ENCODE results near the gene KRT32.

The KRT32 gene

DNA sequence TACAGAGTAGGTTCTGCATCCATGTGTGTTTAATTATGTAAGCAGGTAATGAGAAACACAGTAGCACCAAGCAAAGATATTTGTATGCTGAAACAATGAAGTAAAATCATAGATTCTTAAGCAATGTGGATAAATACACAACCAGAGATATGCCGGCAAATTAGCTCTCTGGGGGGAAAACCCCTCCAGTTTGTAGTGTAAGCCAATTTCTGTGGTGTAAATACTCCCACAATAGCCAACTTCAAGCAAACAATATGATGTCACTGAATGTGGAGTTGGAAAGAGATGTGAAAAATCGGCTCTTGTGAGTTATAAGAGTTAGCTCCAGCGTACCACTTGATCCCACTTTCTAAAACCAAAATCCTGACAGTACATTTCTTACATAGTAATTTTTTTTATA lies 22.5 kb downstream of the KRT32 start:
- H3K27me3 Mint-ChIP-seq (ENCODE audit: low read depth, poor library complexity), result peaks cover 8% of the 10 kb centered on the region
- DNase-seq, result no peak
- TF ChIP-seq, protein P1, sequence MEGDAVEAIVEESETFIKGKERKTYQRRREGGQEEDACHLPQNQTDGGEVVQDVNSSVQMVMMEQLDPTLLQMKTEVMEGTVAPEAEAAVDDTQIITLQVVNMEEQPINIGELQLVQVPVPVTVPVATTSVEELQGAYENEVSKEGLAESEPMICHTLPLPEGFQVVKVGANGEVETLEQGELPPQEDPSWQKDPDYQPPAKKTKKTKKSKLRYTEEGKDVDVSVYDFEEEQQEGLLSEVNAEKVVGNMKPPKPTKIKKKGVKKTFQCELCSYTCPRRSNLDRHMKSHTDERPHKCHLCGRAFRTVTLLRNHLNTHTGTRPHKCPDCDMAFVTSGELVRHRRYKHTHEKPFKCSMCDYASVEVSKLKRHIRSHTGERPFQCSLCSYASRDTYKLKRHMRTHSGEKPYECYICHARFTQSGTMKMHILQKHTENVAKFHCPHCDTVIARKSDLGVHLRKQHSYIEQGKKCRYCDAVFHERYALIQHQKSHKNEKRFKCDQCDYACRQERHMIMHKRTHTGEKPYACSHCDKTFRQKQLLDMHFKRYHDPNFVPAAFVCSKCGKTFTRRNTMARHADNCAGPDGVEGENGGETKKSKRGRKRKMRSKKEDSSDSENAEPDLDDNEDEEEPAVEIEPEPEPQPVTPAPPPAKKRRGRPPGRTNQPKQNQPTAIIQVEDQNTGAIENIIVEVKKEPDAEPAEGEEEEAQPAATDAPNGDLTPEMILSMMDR (IDR thresholded peaks at IDR 0.05), result no peak
- H3K4me3 Mint-ChIP-seq, result no peak overlapping the region
- H3K36me3 Mint-ChIP-seq (ENCODE audit: low read depth), result no peaks in the 10 kb centered on the region
- no peaks in the 10 kb centered on the region for H3K9me3 Mint-ChIP-seq
- no peak overlapping the region for H3K27ac Mint-ChIP-seq
- no peaks in the 10 kb centered on the region for H3K4me1 Mint-ChIP-seq

DNA sequence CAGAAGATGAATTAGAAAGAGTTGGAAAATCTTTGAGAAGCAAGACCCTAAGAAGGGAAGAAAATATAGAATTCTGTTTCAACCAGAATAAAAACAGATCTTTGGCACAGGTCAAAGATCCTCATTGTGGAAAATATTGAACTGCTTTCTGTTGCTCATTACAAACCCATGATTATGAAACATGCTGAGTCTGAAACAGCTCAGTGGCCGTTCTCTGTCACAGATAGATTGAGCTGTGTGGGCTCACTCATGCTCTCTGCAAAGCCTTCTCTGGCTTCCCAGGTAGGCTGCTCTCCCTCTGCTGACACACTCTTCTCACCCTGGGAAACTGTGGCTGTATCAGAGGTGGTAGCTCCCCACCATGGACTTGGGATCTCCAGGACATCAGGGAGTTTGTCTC lies 23.0 kb downstream of the KRT32 start:
- H3K27ac Mint-ChIP-seq, result no peak overlapping the region

DNA sequence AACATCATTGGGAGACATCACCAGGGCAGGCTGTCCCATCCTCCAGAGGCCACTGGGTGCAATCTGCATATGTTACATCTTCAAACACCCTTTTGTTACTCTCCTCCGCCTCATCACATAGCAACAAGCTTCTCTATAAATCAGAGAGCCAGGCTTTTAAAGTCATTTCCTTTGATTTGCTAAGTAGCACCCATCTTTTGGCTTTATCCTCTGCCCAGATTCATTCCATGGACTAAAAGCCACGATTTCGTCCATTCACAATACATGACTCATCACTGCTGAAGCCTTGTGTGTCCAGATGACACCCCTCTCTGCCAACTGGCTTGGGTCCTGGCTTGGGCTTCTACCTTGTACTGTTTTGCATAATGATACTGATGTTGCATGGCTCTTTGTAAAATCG lies 24.4 kb downstream of the KRT32 start:
- no peak for DNase-seq
- Mint-ChIP-seq H3K9me3 (no peaks in the 10 kb centered on the region), H3K27ac (no peak overlapping the region), H3K4me1 (no peaks in the 10 kb centered on the region), H3K27me3 (ENCODE audit: low read depth, poor library complexity) (peaks cover 4% of the 10 kb centered on the region), H3K4me3 (no peak overlapping the region), H3K36me3 (ENCODE audit: low read depth) (no peaks in the 10 kb centered on the region)
- TF ChIP-seq, protein P1 (IDR thresholded peaks at IDR 0.05), result no peak

More for the DNA sequence above, 23.0 kb downstream of the KRT32 start:
- no peaks in the 10 kb centered on the region for H3K4me1 Mint-ChIP-seq
- H3K36me3 Mint-ChIP-seq (ENCODE audit: low read depth), result no peaks in the 10 kb centered on the region
- no peak overlapping the region for H3K4me3 Mint-ChIP-seq
- H3K27me3 Mint-ChIP-seq (ENCODE audit: low read depth, poor library complexity), result peaks cover 4% of the 10 kb centered on the region
- TF ChIP-seq, protein P1 (IDR thresholded peaks at IDR 0.05), result no peak
- DNase-seq, result no peak
- no peaks in the 10 kb centered on the region for H3K9me3 Mint-ChIP-seq

DNA sequence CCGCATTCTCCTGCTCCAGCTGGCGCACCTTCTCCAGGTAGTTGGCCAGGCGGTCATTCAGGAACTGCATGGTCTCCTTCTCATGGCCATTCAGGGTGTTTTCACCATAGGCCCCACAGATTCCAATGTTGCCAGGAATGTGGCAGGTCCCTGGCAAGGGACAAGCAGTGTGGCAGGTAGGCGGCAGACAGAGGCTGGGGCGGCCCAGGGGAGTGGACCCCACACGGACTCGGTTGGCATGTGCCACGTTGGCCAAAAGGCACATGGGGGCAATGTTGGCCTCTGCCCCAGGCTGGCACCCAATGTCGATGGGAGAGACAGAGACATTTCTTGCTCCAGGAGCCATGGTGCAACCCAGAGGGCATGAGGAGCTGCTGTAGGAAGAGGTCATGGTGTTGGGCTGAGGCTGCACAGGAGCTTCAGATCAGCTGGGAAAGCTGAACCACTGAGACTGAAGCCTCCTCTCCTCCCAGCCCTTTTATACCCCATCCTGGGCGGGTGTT lies 26.6 kb downstream of the KRT32 start, which contains the start of gene KRT38:
Gene KRT38, minus strand, starts transcription at position 453 of the 503 bp plus-strand sequence. Its CDS starts 62 bp downstream, at position 391.
- Mint-ChIP-seq H3K9me3 (no peaks in the 10 kb centered on the region), H3K36me3 (ENCODE audit: low read depth) (no peaks in the 10 kb centered on the region), H3K4me3 (no peak within 1 kb of the TSS), H3K27ac (no peak within 1 kb of the TSS), H3K27me3 (ENCODE audit: low read depth, poor library complexity) (peaks cover 4% of the 10 kb centered on the region), H3K4me1 (no peaks in the 10 kb centered on the region)
- DNase-seq, result no peak
- TF ChIP-seq, protein P1 (IDR thresholded peaks at IDR 0.05), result no peak

DNA sequence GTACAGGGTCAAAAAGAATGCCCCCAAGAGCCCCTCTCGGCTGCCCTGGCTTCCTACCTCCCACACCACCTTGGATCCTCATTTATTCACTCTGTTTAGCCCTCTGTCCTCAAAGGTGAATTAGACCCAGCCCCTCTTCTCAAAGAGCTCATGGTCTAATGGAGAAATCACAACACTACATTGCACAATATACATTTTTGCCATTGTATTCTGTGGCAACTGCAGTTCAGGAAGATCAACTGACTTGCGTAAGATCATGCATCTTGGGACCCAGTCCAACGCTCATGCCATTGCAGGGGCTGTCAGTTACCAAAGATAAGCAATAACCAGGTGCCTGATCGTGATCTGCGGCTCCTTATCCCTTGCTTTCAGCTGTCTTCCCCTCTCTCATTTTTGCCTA lies 27.8 kb downstream of the KRT32 start:
- no peak overlapping the region for H3K27ac Mint-ChIP-seq
- TF ChIP-seq, protein P1 (IDR thresholded peaks at IDR 0.05), result no peak
- no peak for DNase-seq
- peaks cover 4% of the 10 kb centered on the region for H3K4me1 Mint-ChIP-seq
- H3K36me3 Mint-ChIP-seq (ENCODE audit: low read depth), result no peaks in the 10 kb centered on the region
- peaks cover 2% of the 10 kb centered on the region for H3K27me3 Mint-ChIP-seq (ENCODE audit: low read depth, poor library complexity)
- no peak overlapping the region for H3K4me3 Mint-ChIP-seq
- no peaks in the 10 kb centered on the region for H3K9me3 Mint-ChIP-seq

DNA sequence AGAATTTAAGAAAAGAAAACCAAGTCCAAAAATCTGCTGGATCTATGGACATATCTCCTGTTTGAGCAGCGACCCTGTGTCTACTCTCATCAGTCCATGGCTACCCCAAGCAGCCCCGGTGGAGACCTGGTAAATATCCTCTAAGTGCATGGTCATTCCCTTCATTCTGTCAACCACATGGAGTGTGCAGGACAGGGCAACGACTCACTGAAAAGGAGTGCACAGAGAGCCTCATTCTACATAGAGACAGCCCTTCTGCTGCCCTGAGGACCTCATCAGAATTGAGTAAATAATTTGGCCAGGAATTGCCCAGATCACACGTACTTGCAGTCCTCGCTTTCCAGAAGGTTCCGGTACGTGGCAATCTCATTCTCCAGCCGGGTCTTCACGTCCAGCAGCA lies 29.4 kb downstream of the KRT32 start:
- no peaks in the 10 kb centered on the region for H3K9me3 Mint-ChIP-seq
- H3K27me3 Mint-ChIP-seq (ENCODE audit: low read depth, poor library complexity), result no peaks in the 10 kb centered on the region
- H3K27ac Mint-ChIP-seq, result no peak overlapping the region
- H3K36me3 Mint-ChIP-seq (ENCODE audit: low read depth), result no peaks in the 10 kb centered on the region
- no peak for DNase-seq
- H3K4me1 Mint-ChIP-seq, result peaks cover 14% of the 10 kb centered on the region
- H3K4me3 Mint-ChIP-seq, result no peak overlapping the region
- TF ChIP-seq, protein P1 (IDR thresholded peaks at IDR 0.05), result no peak
